Measurements from ENCODE around the gene GP2.

Gene GP2

GRCh38 chr16:20333120-20333519 lies 5.8 kb upstream of the GP2 start:
- H3K27ac ChIP-seq (ENCODE audit: low read depth, low read length, poor library complexity, severe bottlenecking), result no peak overlapping the region
- no peak overlapping the region for H3K4me2 ChIP-seq (ENCODE audit: low read length)
- H3K9ac ChIP-seq (ENCODE audit: low read length), result no peak overlapping the region
- H3K4me3 ChIP-seq (ENCODE audit: low read depth, low read length, poor library complexity, severe bottlenecking), result no peak overlapping the region
- TF ChIP-seq CTCF (IDR thresholded peaks at IDR 0.05; ENCODE audit: low read length) (no peak), EZH2 (IDR thresholded peaks at IDR 0.05; ENCODE audit: borderline replicate concordance, low read length) (no peak)
- H4K20me1 ChIP-seq (ENCODE audit: insufficient read depth, low read length), result no peaks in the 10 kb centered on the region
- no peaks in the 10 kb centered on the region for H3K27me3 ChIP-seq (ENCODE audit: insufficient read depth, low read length)
- no peak overlapping the region for H2AFZ ChIP-seq (ENCODE audit: low read length)
- no peaks in the 10 kb centered on the region for H3K36me3 ChIP-seq (ENCODE audit: insufficient read depth, low read length)
- H3K9me3 ChIP-seq (ENCODE audit: low read length), result no peaks in the 10 kb centered on the region
- no peaks in the 10 kb centered on the region for H3K4me1 ChIP-seq (ENCODE audit: insufficient read depth, low read length, severe bottlenecking)
- no peaks in the 10 kb centered on the region for H3K9me2 ChIP-seq (ENCODE audit: low read depth, low read length)
- no peaks in the 10 kb centered on the region for H3F3A ChIP-seq (ENCODE audit: insufficient read depth, low read length)
- no peaks in the 10 kb centered on the region for H3K79me2 ChIP-seq (ENCODE audit: insufficient read depth, low read length)

GRCh38 chr16:20332411-20332810 lies 5.1 kb upstream of the GP2 start:
- H3K9me3 ChIP-seq (ENCODE audit: low read length), result no peaks in the 10 kb centered on the region
- H3K27ac ChIP-seq (ENCODE audit: low read depth, low read length, poor library complexity, severe bottlenecking), result no peak overlapping the region
- H3K79me2 ChIP-seq (ENCODE audit: insufficient read depth, low read length), result no peaks in the 10 kb centered on the region
- no peaks in the 10 kb centered on the region for H4K20me1 ChIP-seq (ENCODE audit: insufficient read depth, low read length)
- no peaks in the 10 kb centered on the region for H3K4me1 ChIP-seq (ENCODE audit: insufficient read depth, low read length, severe bottlenecking)
- no peak overlapping the region for H3K4me2 ChIP-seq (ENCODE audit: low read length)
- no peak overlapping the region for H3K4me3 ChIP-seq (ENCODE audit: low read depth, low read length, poor library complexity, severe bottlenecking)
- H2AFZ ChIP-seq (ENCODE audit: low read length), result no peak overlapping the region
- H3K9me2 ChIP-seq (ENCODE audit: low read depth, low read length), result no peaks in the 10 kb centered on the region
- no peaks in the 10 kb centered on the region for H3K36me3 ChIP-seq (ENCODE audit: insufficient read depth, low read length)
- TF ChIP-seq CTCF (IDR thresholded peaks at IDR 0.05; ENCODE audit: low read length), result no peak
- no peak for TF ChIP-seq EZH2 (IDR thresholded peaks at IDR 0.05; ENCODE audit: borderline replicate concordance, low read length)
- H3K9ac ChIP-seq (ENCODE audit: low read length), result no peak overlapping the region
- H3F3A ChIP-seq (ENCODE audit: insufficient read depth, low read length), result no peaks in the 10 kb centered on the region
- H3K27me3 ChIP-seq (ENCODE audit: insufficient read depth, low read length), result no peaks in the 10 kb centered on the region

GRCh38 chr16:20331635-20332034 lies 4.3 kb upstream of the GP2 start:
- no peak overlapping the region for H3K4me3 ChIP-seq (ENCODE audit: low read depth, low read length, poor library complexity, severe bottlenecking)

More at GRCh38 chr16:20331635-20332034, 4.3 kb upstream of the GP2 start:
- no peak overlapping the region for H3K9ac ChIP-seq (ENCODE audit: low read length)
- H3K79me2 ChIP-seq (ENCODE audit: insufficient read depth, low read length), result no peaks in the 10 kb centered on the region
- no peaks in the 10 kb centered on the region for H3K4me1 ChIP-seq (ENCODE audit: insufficient read depth, low read length, severe bottlenecking)
- H3K9me2 ChIP-seq (ENCODE audit: low read depth, low read length), result no peaks in the 10 kb centered on the region
- no peaks in the 10 kb centered on the region for H3K27me3 ChIP-seq (ENCODE audit: insufficient read depth, low read length)
- no peaks in the 10 kb centered on the region for H3F3A ChIP-seq (ENCODE audit: insufficient read depth, low read length)
- no peak overlapping the region for H3K27ac ChIP-seq (ENCODE audit: low read depth, low read length, poor library complexity, severe bottlenecking)
- no peaks in the 10 kb centered on the region for H3K9me3 ChIP-seq (ENCODE audit: low read length)
- no peaks in the 10 kb centered on the region for H4K20me1 ChIP-seq (ENCODE audit: insufficient read depth, low read length)
- H2AFZ ChIP-seq (ENCODE audit: low read length), result no peak overlapping the region
- H3K4me2 ChIP-seq (ENCODE audit: low read length), result no peak overlapping the region
- H3K36me3 ChIP-seq (ENCODE audit: insufficient read depth, low read length), result no peaks in the 10 kb centered on the region
- TF ChIP-seq CTCF (IDR thresholded peaks at IDR 0.05; ENCODE audit: low read length) (no peak), EZH2 (IDR thresholded peaks at IDR 0.05; ENCODE audit: borderline replicate concordance, low read length) (no peak)

All from OCI-LY1 (cell line).